Activated CD4-positive, alpha-beta T cell treated with anti-CD3 and anti-CD28 coated beads for 36 hours (primary cell): Measurements from ENCODE around the gene CORO1C. TPM values are rescaled to one million over a fixed set of nuclear protein-coding genes. Genes with fewer than 3 reads are reported as not detected.

Experiments used
- ATAC-seq: fragments of 200-7000 bp; cut with Tn5 transposase; one replicate; pipeline ENCODE4 v1.10.0; 2021; ENCODE audit warnings: mild to moderate bottlenecking, moderate library complexity
- CTCF ChIA-PET: fragments of 350-600 bp; sonication (Branson Sonifier 250); formaldehyde crosslinking; loops from one replicate; lab custom pipeline; 2021; ENCODE audit warnings: antibody characterized with exemption; lab: Charles Lee
- POLR2A ChIA-PET: fragments of 350-600 bp; sonication (Branson Sonifier 250); formaldehyde crosslinking; loops from one replicate; lab custom pipeline; 2021; ENCODE audit warnings: antibody characterized with exemption, inconsistent platforms; lab: Charles Lee
- DNase-seq: peaks from one replicate; pipeline ENCODE4 v3.0.0-alpha.2; 2020
- H3K27ac Mint-ChIP-seq: one replicate; pipeline ENCODE4 v1.8.0; 2021; ENCODE audit warnings: mixed read lengths
- H3K27me3 Mint-ChIP-seq: one replicate; pipeline ENCODE4 v1.8.0; 2021; ENCODE audit warnings: mixed read lengths
- H3K36me3 Mint-ChIP-seq: one replicate; pipeline ENCODE4 v1.8.0; 2021; ENCODE audit warnings: low read depth, mixed read lengths
- H3K4me1 Mint-ChIP-seq: one replicate; pipeline ENCODE4 v1.8.0; 2021; ENCODE audit warnings: mixed read lengths
- H3K4me3 Mint-ChIP-seq: one replicate; pipeline ENCODE4 v1.8.0; 2021; ENCODE audit warnings: mild to moderate bottlenecking, moderate library complexity, mixed read lengths
- H3K9me3 Mint-ChIP-seq: one replicate; pipeline ENCODE4 v1.8.0; 2021; ENCODE audit warnings: low read depth, mixed read lengths
- intact Hi-C, 2 experiments: fragments of 100-400 bp; cut with DNase I in 1 of 2; cut with micrococcal nuclease in 1 of 2; formaldehyde crosslinking; loops; one replicate each; pipeline versions ENCODE4 v1.14.2 to v1.15.1; 2022 to 2024; cut with DNase I, micrococcal nuclease
- total RNA-seq, 2 experiments: library from RNA; stranded (reverse); gene quantifications; one replicate each; pipeline ENCODE4 v1.2.3, GENCODE V29; 2021

Gene CORO1C
- total RNA-seq, 2 experiments from 2014 or later: 83.5 to 90.8 TPM

- POLR2A ChIA-PET: interaction anchor here (1.0 kb wide), 1 partner anchor 34 kb away, joined by 3 read pairs; no protein-coding TSS in a partner anchor
- ATAC-seq (peak; percentile 64), DNase-seq (peak; percentile 62)
- intact Hi-C loops: loop anchor here (1.0 to 10.0 kb wide), 5 partner anchors 28 to 1372 kb away; partner anchors contain the start of gene CORO1C (in 1 of the 2)
- peaks cover 5% of the 10 kb centered on the region for H3K9me3 Mint-ChIP-seq
- peaks cover 41% of the 10 kb centered on the region for H3K36me3 Mint-ChIP-seq
- no peaks in the 10 kb centered on the region for H3K27me3 Mint-ChIP-seq
- peaks cover 60% of the 10 kb centered on the region for H3K4me1 Mint-ChIP-seq
- CTCF ChIA-PET: interaction anchor here (0.6 to 1.6 kb wide), 7 partner anchors 8 to 128 kb away, joined by 3 to 6 read pairs (median 3); no protein-coding TSS in a partner anchor
- H3K27ac Mint-ChIP-seq: peak overlapping the region; percentile 88
- H3K4me3 Mint-ChIP-seq: no peak overlapping the region
Observed at GRCh38 chr12:108696111-108696995, 35.0 kb downstream of the CORO1C start.

DNA sequence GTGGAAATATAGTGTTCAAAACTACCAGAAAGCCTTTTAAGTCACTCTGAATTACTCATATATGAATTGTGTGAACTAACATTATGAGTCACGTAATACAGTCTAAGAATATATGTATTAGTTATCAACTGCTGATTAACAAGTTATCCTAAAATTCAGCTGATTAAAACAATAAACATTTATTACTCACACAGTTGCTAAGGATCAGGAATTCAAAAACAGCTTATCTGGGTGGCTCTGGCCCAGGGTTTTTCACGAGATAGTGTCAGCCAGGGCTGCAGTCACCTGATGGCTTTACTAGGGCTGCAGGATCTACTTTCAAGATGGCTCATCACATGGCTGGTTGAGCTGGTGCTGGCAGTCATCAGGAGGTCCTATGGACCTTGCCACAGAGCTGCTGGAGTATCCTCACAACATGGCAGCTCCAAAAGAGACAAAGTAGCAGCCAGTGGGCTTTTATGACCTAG, 36.5 kb downstream of the CORO1C start:
- DNase-seq: peak; percentile 53
- no peak overlapping the region for H3K4me3 Mint-ChIP-seq
- CTCF ChIA-PET: interaction anchor here (0.9 to 1.6 kb wide), 7 partner anchors 9 to 121 kb away, joined by 3 to 6 read pairs (median 4); no protein-coding TSS in a partner anchor
- H3K4me1 Mint-ChIP-seq: peaks cover 70% of the 10 kb centered on the region
- peaks cover 5% of the 10 kb centered on the region for H3K9me3 Mint-ChIP-seq
- POLR2A ChIA-PET: interaction anchor here (0.6 to 0.8 kb wide), 2 partner anchors 128 to 1885 kb away, joined by 3 to 4 read pairs; no protein-coding TSS in a partner anchor
- H3K27me3 Mint-ChIP-seq: no peaks in the 10 kb centered on the region
- peak overlapping the region; percentile 60 for H3K27ac Mint-ChIP-seq
- ATAC-seq: no peak
- intact Hi-C loops: loop anchor here (5.0 to 10.0 kb wide), 3 partner anchors 48 to 1370 kb away; partner anchors contain the start of genes ISCU (in 1 of the 2) and SART3 (in 1 of the 2)
- H3K36me3 Mint-ChIP-seq: peaks cover 28% of the 10 kb centered on the region

- Mint-ChIP-seq H3K4me1 (peaks cover 80% of the 10 kb centered on the region), H3K4me3 (peak overlapping the region; percentile 38), H3K27ac (peak overlapping the region; percentile 87), H3K9me3 (peaks cover 5% of the 10 kb centered on the region), H3K36me3 (peaks cover 19% of the 10 kb centered on the region), H3K27me3 (no peaks in the 10 kb centered on the region)
- ChIA-PET POLR2A (interaction anchor here (0.7 kb wide), 1 partner anchor 121 kb away, joined by 3 read pairs; no protein-coding TSS in a partner anchor), CTCF (interaction anchor here (1.2 to 1.8 kb wide), 3 partner anchors 8 to 27 kb away, joined by 3 to 5 read pairs (median 3); no protein-coding TSS in a partner anchor)
- DNase-seq (peak; percentile 7), ATAC-seq (no peak)
- intact Hi-C loops: loop anchor here (5.0 to 10.0 kb wide), 3 partner anchors 46 to 1369 kb away; partner anchors contain the start of genes ISCU (in 1 of the 2) and SART3 (in 1 of the 2)
Observed at GRCh38 chr12:108693751-108694150, 37.6 kb downstream of the CORO1C start.

DNA sequence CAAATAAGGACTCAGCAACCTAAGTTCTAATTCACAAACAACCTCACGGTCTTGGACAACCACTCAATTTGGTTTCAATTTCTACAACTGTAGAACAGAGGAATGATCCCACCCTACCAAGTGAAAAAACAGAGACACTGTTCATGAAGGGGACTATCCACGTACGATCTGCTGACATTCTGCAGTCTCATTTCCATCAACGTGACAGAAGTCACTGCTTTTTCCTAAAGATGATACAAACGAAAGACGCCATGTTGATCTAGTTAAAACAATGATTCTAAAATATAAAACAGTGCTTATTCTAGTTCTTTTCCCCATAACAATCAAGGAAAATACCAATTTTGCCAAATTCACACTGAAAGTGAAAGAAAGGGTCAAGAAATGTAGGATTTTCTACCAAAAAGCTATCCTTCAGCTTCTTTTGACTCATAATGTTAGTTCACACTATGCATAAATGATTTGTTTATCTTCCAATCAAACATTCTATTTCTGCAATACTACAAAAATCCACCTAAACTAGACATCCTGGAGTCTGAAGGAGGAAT, 38.1 kb downstream of the CORO1C start:
- DNase-seq (no peak), ATAC-seq (no peak)
- Mint-ChIP-seq H3K4me1 (peaks cover 85% of the 10 kb centered on the region), H3K27me3 (no peaks in the 10 kb centered on the region), H3K9me3 (peaks cover 5% of the 10 kb centered on the region), H3K4me3 (peak overlapping the region; percentile 38), H3K27ac (peak overlapping the region; percentile 87), H3K36me3 (peaks cover 17% of the 10 kb centered on the region)
- intact Hi-C loops: loop anchor here (5.0 to 10.0 kb wide), 3 partner anchors 46 to 1368 kb away; partner anchors contain the start of genes ISCU (in 1 of the 2) and SART3 (in 1 of the 2)
- ChIA-PET POLR2A (interaction anchor here (0.7 kb wide), 1 partner anchor 120 kb away, joined by 3 read pairs; no protein-coding TSS in a partner anchor), CTCF (interaction anchor here (1.2 to 4.3 kb wide), 4 partner anchors 8 to 76 kb away, joined by 3 to 24 read pairs (median 14); no protein-coding TSS in a partner anchor)

DNA sequence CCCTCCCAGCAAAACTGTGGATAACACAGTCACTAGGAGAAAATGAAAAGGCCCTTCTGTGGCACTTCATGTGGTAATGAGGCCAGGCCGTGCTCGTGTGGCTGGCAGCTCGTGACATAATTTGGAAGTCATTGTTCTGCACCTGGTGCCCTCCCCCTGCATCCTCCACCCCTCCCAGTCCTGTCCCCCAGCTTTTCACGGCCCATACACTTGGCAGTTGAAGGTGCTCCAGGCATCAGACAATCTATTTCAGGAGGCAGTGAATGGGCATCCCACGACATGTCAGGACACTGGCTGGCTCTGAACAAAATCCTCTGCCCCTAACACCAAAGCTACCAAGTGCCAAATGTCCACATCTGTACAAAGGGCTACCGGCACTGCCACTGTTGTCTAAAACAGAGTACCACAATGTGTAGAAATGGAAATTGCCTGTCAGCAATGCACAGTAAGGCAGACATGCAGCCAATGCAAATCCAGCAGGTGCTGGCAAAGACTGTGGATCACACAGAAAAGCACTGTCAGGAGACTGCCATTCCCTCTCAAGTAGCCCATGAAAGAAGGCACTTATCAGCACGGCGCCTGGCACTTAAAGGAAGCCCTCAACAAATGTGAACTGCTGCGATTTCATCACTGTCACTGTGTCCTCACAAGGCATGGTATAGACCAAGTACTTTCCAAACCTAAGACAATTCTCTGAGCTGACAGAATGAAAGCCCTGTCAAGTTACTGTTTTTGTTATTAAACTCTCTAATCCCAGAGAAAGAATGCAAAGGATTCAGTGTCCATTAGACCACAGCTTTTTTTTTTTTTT, 39.1 kb downstream of the CORO1C start:
- Mint-ChIP-seq H3K4me3 (peak overlapping the region; percentile 67), H3K9me3 (peaks cover 5% of the 10 kb centered on the region), H3K27ac (peak overlapping the region; percentile 96), H3K27me3 (no peaks in the 10 kb centered on the region), H3K4me1 (peaks cover 85% of the 10 kb centered on the region), H3K36me3 (peaks cover 11% of the 10 kb centered on the region)
- CTCF ChIA-PET: interaction anchor here (0.8 to 4.3 kb wide), 9 partner anchors 9 to 373 kb away, joined by 3 to 24 read pairs (median 6); no protein-coding TSS in a partner anchor
- intact Hi-C loops: loop anchor here (1.0 to 10.0 kb wide), 11 partner anchors 27 to 1367 kb away; partner anchors contain the start of genes CORO1C (in 2 of the 2), ISCU (in 1 of the 2), SART3 (in 1 of the 2) and SELPLG (in 1 of the 2)
- ATAC-seq: no peak
- peak; percentile 20 for DNase-seq
- POLR2A ChIA-PET: interaction anchor here (1.1 kb wide), 2 partner anchors 39 to 165 kb away, joined by 3 to 5 read pairs; partner anchors contain the start of gene SSH1

GRCh38 chr12:108691175-108691997, 39.9 kb downstream of the CORO1C start:
- H3K4me3 Mint-ChIP-seq: peak overlapping the region; percentile 67
- peak overlapping the region; percentile 96 for H3K27ac Mint-ChIP-seq
- H3K27me3 Mint-ChIP-seq: no peaks in the 10 kb centered on the region
- ChIA-PET POLR2A (interaction anchor here (1.1 kb wide), 2 partner anchors 39 to 166 kb away, joined by 3 to 5 read pairs; partner anchors contain the start of gene SSH1), CTCF (interaction anchor here (0.6 to 4.3 kb wide), 13 partner anchors 8 to 372 kb away, joined by 3 to 24 read pairs (median 4); partner anchors contain the start of genes ISCU and SELPLG)
- ATAC-seq: peak; percentile 63
- peaks cover 5% of the 10 kb centered on the region for H3K9me3 Mint-ChIP-seq
- intact Hi-C loops: loop anchor here (1.0 to 10.0 kb wide), 11 partner anchors 26 to 1367 kb away; partner anchors contain the start of genes CORO1C (in 2 of the 2), ISCU (in 1 of the 2), SART3 (in 1 of the 2) and SELPLG (in 1 of the 2)
- H3K36me3 Mint-ChIP-seq: peaks cover 10% of the 10 kb centered on the region
- peak; percentile 92 for DNase-seq
- H3K4me1 Mint-ChIP-seq: peaks cover 80% of the 10 kb centered on the region

GRCh38 chr12:108690542-108691174, 40.7 kb downstream of the CORO1C start:
- POLR2A ChIA-PET: interaction anchor here (0.6 to 1.4 kb wide), 7 partner anchors 7 to 367 kb away, joined by 3 to 5 read pairs (median 4); partner anchors contain the start of gene SSH1
- Mint-ChIP-seq H3K4me1 (peaks cover 78% of the 10 kb centered on the region), H3K4me3 (peak overlapping the region; percentile 67), H3K27me3 (no peaks in the 10 kb centered on the region), H3K9me3 (peaks cover 5% of the 10 kb centered on the region), H3K36me3 (peaks cover 10% of the 10 kb centered on the region), H3K27ac (peak overlapping the region; percentile 96)
- intact Hi-C loops: loop anchor here (1.0 to 10.0 kb wide), 11 partner anchors 25 to 1366 kb away; partner anchors contain the start of genes CORO1C (in 2 of the 2), ISCU (in 1 of the 2), SART3 (in 1 of the 2) and SELPLG (in 1 of the 2)
- ATAC-seq: no peak
- CTCF ChIA-PET: interaction anchor here (0.6 to 4.3 kb wide), 14 partner anchors 9 to 735 kb away, joined by 3 to 24 read pairs (median 4); partner anchors contain the start of genes ISCU and SELPLG
- DNase-seq: no peak

DNA sequence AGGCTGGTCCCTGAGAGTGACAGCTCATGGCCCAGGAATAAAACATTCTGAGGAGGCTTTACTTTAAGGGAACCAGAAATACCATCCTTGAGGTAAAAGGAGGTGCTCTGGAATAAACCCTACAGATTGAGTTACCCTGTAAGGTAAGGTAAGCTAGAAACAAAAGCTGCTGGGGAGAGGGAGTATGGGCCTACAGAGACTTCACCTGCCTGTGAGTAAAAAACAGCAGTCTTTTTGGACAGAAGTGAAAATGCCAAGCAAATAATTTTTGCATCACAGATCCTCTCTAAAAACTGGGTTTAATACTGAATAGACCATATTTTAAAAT, 41.2 kb downstream of the CORO1C start:
- no peak for DNase-seq
- peak overlapping the region; percentile 67 for H3K4me3 Mint-ChIP-seq
- H3K27ac Mint-ChIP-seq: peak overlapping the region; percentile 96
- ChIA-PET CTCF (interaction anchor here (0.6 to 4.3 kb wide), 10 partner anchors 25 to 736 kb away, joined by 3 to 24 read pairs (median 6); partner anchors contain the start of genes ISCU and SELPLG), POLR2A (interaction anchor here (0.6 to 1.5 kb wide), 8 partner anchors 8 to 368 kb away, joined by 3 to 5 read pairs (median 4); no protein-coding TSS in a partner anchor)
- no peaks in the 10 kb centered on the region for H3K27me3 Mint-ChIP-seq
- intact Hi-C loops: loop anchor here (2.0 to 10.0 kb wide), 5 partner anchors 33 to 1365 kb away; partner anchors contain the start of genes ISCU (in 1 of the 2), SART3 (in 1 of the 2) and SSH1 (in 1 of the 2)
- peaks cover 77% of the 10 kb centered on the region for H3K4me1 Mint-ChIP-seq
- no peak for ATAC-seq
- H3K36me3 Mint-ChIP-seq: peaks cover 6% of the 10 kb centered on the region
- H3K9me3 Mint-ChIP-seq: peaks cover 2% of the 10 kb centered on the region
